Hippocampal formation (tissue), 2 donors: ENCODE results near the gene SLC25A34.
A peak's percentile ranks its signal among the peaks of the same experiment; 100 is the strongest.
"Not testable (repeated sequence)": the region's sequence is repeated elsewhere in the genome, so short reads cannot be mapped to it uniquely, and the experiment has no call there.

ENCODE experiments used
- DNase-seq, 2 donors: peaks; one replicate each; lab custom pipeline; 2025; lab: John Stamatoyannopoulos, UW

Gene SLC25A34

GRCh38 chr1:15736038-15736891 is at the start of gene SLC25A34:
Gene SLC25A34 (plus strand): TSS chr1:15736258. CDS start chr1:15736486, 228 bp downstream.
- DNase-seq, result peak in 1 of 2 donors; percentile 14

- no peak for DNase-seq
Observed at GRCh38 chr1:15687446-15687845, 48.6 kb upstream of the SLC25A34 start.

- no peak for DNase-seq
Observed at GRCh38 chr1:15690317-15690716, 45.7 kb upstream of the SLC25A34 start.

- no peak for DNase-seq
Observed at GRCh38 chr1:15691434-15692032, 44.5 kb upstream of the SLC25A34 start.

- DNase-seq, result no peak
Observed at GRCh38 chr1:15692121-15692682, 43.9 kb upstream of the SLC25A34 start.

- DNase-seq, result no peak
Observed at GRCh38 chr1:15693371-15693770, 42.7 kb upstream of the SLC25A34 start.

- DNase-seq, result peak; percentile 35 to 68
Observed at GRCh38 chr1:15696956-15697521, 39.0 kb upstream of the SLC25A34 start.

- no peak for DNase-seq
Observed at GRCh38 chr1:15698201-15698600, 37.9 kb upstream of the SLC25A34 start.

- DNase-seq, result not testable (repeated sequence)
Observed at GRCh38 chr1:15699321-15699720, 36.7 kb upstream of the SLC25A34 start.

GRCh38 chr1:15700508-15700907 is 35.5 kb upstream of the SLC25A34 start:
- no peak for DNase-seq

- no peak for DNase-seq
Observed at GRCh38 chr1:15701784-15702183, 34.3 kb upstream of the SLC25A34 start.

- DNase-seq, result no peak
Observed at GRCh38 chr1:15702722-15703550, 33.1 kb upstream of the SLC25A34 start.

- DNase-seq, result peak; percentile 39 to 62
Observed at GRCh38 chr1:15703562-15703961, 32.5 kb upstream of the SLC25A34 start.

- DNase-seq, result no peak
Observed at GRCh38 chr1:15704526-15705183, 31.4 kb upstream of the SLC25A34 start.

- DNase-seq, result no peak
Observed at GRCh38 chr1:15705184-15705566, 30.9 kb upstream of the SLC25A34 start.

GRCh38 chr1:15706751-15707150 is 29.3 kb upstream of the SLC25A34 start:
- DNase-seq, result no peak

GRCh38 chr1:15707239-15707925 is 28.7 kb upstream of the SLC25A34 start:
- DNase-seq, result no peak

- no peak for DNase-seq
Observed at GRCh38 chr1:15708486-15709137, 27.4 kb upstream of the SLC25A34 start.

GRCh38 chr1:15709226-15709625 is 26.8 kb upstream of the SLC25A34 start:
- DNase-seq, result no peak

GRCh38 chr1:15712168-15712567 is 23.9 kb upstream of the SLC25A34 start:
- DNase-seq, result no peak
